GM19043 (cell line): ENCODE results near the gene HOXD1.

Experiments
- ATAC-seq: cut with Tn5 transposase; IDR thresholded peaks from one replicate; pipeline ENCODE4 v1.9.1; 2021; ENCODE audit warnings: low read depth; ENCODE audit not compliant: unreplicated experiment

HOXD1 gene

GRCh38 chr2:176234156-176234555 lies 45.7 kb downstream of the HOXD1 start:
- ATAC-seq = no peak

GRCh38 chr2:176234940-176235339 lies 46.5 kb downstream of the HOXD1 start:
- ATAC-seq = no peak

DNA sequence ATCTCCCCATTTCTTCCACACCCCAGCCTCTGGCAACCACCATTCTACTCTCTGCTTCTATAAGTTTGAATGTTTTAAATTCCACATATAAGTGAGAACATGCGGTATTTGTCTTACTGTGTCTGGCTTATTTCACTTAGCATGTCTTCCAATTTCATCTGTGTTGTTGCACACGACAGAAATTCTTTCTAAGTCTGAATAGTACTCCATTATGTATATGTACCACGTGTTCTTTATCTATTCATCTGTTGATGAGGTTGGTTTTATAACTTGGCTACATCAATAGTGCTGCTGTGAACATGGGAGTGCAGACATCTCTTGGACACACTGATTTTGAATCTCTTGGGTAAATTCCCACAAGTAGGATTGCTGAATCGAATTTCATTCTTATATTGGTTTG lies 49.0 kb downstream of the HOXD1 start:
- ATAC-seq = no peak

- ATAC-seq = no peak
Observed at GRCh38 chr2:176239031-176239430, 50.6 kb downstream of the HOXD1 start.

GRCh38 chr2:176240301-176240700 lies 51.8 kb downstream of the HOXD1 start:
- ATAC-seq = no peak
